HFF-Myc (cell line): Measurements from ENCODE around the gene MTCL1.

Source experiments
- DNase-seq: peaks from one replicate; pipeline ENCODE4 v3.0.0-alpha.2; 2011; ENCODE audit warnings: low read depth; ENCODE audit errors: extremely low read depth
- H3K4me3 ChIP-seq: replicated peaks from 2 replicates; pipeline ENCODE4 v1.5.1; 2011; ENCODE audit warnings: low read depth, mild to moderate bottlenecking, control low read depth, low read length
- CTCF ChIP-seq: IDR thresholded peaks from 2 replicates; pipeline ENCODE4 v1.5.1; 2012; ENCODE audit warnings: mild to moderate bottlenecking, low read depth, low read length, control low read depth; ENCODE audit errors: missing control alignments

Gene MTCL1

GRCh38 chr18:8800876-8801262, 95.5 kb downstream of the MTCL1 start:
- H3K4me3 ChIP-seq, result no peak overlapping the region
- no peak for DNase-seq
- no peak for TF ChIP-seq CTCF

- H3K4me3 ChIP-seq, result no peak overlapping the region
- TF ChIP-seq CTCF, result no peak
- peak; percentile 83 for DNase-seq
These were observed 96.0 kb downstream of the MTCL1 start for GRCh38 chr18:8801263-8801901.

GRCh38 chr18:8802017-8802672, 96.8 kb downstream of the MTCL1 start:
- DNase-seq, result no peak
- no peak overlapping the region for H3K4me3 ChIP-seq
- no peak for TF ChIP-seq CTCF

GRCh38 chr18:8803063-8803795, 97.9 kb downstream of the MTCL1 start:
- no peak overlapping the region for H3K4me3 ChIP-seq
- DNase-seq, result no peak
- TF ChIP-seq CTCF, result no peak

- no peak for TF ChIP-seq CTCF
These were observed 98.6 kb downstream of the MTCL1 start for GRCh38 chr18:8803957-8804356.

GRCh38 chr18:8805552-8805951, 100.2 kb downstream of the MTCL1 start:
- no peak for TF ChIP-seq CTCF
- DNase-seq, result no peak

More at GRCh38 chr18:8803957-8804356, 98.6 kb downstream of the MTCL1 start:
- H3K4me3 ChIP-seq, result no peak overlapping the region
- no peak for DNase-seq

More at GRCh38 chr18:8805552-8805951, 100.2 kb downstream of the MTCL1 start:
- no peak overlapping the region for H3K4me3 ChIP-seq
